VCaP (cell line): ENCODE results near the gene MYB.

ENCODE experiments used
- H3K27ac ChIP-seq: fragments of 450-650 bp; 2 replicates; pipeline ENCODE4 v1.5.1; 2017
- TF ChIP-seq, protein P1 (sequence below): fragments of 450-650 bp; conservative IDR thresholded peaks from 2 replicates; pipeline ENCODE4 v1.5.1; 2017; ENCODE audit warnings: mild to moderate bottlenecking, moderate library complexity

MYB gene

DNA sequence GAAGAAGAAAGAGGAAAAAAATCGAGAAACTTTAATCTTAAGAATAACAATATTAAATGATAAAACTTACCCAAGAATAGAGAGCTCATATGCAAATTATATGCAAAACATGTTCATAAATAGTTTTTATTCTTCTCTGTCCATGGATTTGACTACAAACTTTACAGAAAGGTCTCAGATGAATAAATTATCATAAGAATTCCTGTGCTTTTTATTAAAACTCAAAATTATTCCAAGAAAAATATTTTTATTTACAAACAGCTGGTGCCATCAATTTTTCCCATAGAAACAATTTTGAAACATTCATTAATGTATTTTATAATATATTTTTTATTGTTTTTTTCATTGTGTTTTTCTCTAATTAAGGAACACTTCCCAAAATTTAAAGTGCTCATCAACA is 12.1 kb downstream of the MYB start:
- no peak overlapping the region for H3K27ac ChIP-seq
- TF ChIP-seq, protein P1, sequence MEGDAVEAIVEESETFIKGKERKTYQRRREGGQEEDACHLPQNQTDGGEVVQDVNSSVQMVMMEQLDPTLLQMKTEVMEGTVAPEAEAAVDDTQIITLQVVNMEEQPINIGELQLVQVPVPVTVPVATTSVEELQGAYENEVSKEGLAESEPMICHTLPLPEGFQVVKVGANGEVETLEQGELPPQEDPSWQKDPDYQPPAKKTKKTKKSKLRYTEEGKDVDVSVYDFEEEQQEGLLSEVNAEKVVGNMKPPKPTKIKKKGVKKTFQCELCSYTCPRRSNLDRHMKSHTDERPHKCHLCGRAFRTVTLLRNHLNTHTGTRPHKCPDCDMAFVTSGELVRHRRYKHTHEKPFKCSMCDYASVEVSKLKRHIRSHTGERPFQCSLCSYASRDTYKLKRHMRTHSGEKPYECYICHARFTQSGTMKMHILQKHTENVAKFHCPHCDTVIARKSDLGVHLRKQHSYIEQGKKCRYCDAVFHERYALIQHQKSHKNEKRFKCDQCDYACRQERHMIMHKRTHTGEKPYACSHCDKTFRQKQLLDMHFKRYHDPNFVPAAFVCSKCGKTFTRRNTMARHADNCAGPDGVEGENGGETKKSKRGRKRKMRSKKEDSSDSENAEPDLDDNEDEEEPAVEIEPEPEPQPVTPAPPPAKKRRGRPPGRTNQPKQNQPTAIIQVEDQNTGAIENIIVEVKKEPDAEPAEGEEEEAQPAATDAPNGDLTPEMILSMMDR, result no peak

DNA sequence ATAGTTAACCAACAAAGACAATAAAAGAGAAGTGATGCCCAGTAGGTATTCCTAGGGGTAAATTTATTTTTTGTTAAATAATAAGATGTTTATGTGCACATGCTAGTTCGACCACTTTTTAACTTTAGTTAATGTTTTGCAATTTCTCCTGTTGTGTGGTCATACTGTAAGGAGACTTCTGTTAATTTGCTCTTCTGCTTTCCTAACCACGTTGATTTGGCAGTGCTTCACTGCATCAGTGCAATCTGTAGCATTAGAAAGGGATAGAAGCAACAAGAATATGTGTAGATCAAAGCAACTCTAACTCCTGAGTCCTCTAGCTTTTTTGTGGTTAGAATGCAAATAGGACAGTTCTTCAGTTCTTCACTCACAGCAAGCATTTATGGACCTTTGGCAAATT is 13.9 kb downstream of the MYB start:
- TF ChIP-seq, protein P1, result no peak
- no peak overlapping the region for H3K27ac ChIP-seq

DNA sequence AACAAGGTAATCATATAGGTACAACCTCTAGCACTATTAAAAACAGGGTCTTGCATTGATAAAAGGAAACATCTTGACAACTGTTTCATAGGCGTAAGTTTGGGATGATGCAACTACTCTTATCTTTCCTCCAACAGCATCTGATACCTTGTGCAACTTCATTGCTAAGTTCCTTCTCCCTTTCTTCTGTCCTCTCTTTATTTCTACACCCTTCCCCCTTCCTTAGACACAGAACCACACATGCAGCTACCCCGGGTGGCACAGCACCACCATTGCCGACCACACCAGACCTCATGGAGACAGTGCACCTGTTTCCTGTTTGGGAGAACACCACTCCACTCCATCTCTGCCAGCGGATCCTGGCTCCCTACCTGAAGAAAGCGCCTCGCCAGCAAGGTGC is 14.4 kb downstream of the MYB start:
- no peak overlapping the region for H3K27ac ChIP-seq
- TF ChIP-seq, protein P1, result no peak

DNA sequence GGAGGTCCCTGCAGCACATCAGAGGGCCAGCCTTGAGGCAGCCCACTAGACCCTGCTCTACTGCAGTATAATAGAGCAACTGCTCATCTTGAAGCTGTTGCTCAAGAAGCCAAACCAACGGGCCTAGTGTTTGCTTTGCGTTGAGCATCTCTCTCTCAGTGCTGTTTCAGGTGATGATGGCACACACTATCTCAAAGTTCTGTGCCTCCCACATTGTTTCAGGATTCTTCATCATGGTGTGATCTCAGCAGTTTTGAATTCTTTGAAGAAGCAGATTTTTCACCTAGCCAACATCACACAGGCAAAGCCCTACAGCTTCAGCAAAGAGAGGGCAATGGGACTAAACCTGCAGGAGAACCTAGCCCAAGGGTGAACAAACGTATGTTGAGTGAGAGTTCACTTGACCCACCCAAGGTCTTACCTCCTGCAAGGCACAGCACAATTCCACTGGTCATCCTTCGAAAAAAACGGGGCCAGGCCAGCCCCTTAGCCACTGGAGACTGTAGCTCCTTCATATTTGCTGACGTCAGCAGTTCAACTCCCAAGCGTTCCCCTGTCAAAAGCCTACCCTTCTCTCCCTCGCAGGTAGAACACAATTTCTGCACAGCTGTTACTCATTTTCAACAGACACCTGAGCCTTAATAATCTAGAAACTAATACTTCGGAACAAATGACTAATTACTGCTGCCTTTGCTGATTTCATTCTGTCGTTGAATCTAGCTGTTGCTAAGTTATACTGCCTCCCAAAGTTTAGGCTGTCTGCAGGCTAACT is 15.8 kb downstream of the MYB start:
- TF ChIP-seq, protein P1, result no peak
- no peak overlapping the region for H3K27ac ChIP-seq

DNA sequence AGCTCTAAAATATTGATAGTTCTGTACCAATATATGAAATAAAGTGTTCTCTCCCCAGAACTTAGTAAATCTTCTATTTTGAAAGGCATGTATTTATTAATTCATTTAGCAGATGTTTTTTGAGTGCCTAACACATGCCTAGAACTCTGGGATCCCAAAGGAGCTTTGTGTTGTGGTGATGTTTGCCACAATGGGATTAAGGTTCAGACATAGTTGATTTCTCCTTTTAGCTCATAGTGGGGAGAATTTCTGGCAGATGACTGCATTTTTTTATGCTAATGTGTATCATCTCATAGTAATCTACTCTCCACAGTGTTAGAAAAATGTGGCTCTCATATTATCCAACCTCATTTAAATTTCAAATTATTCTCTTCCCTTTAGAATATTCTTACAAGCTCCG is 21.7 kb downstream of the MYB start:
- no peak overlapping the region for H3K27ac ChIP-seq

DNA sequence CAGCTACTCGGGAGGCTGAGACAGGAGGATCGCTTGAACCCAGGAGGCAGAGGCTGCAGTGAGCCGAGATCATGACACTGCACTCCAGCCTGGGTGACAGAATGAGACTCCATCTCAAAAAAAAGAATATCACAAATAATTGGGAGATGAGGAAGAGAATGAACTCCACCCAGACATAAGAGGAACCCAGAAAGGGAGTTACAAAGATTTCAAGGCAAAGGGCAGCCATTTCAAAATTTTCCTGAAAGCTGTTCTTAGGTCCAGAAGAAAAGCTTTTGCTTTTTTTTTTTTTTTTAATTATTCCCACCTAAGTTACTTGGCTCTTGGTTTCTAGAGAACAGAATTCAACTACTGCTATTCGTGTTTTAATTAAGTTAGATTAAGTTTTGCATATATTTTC is 23.8 kb downstream of the MYB start:
- TF ChIP-seq, protein P1, result no peak

More for the DNA sequence above, 21.7 kb downstream of the MYB start:
- TF ChIP-seq, protein P1, result no peak

DNA sequence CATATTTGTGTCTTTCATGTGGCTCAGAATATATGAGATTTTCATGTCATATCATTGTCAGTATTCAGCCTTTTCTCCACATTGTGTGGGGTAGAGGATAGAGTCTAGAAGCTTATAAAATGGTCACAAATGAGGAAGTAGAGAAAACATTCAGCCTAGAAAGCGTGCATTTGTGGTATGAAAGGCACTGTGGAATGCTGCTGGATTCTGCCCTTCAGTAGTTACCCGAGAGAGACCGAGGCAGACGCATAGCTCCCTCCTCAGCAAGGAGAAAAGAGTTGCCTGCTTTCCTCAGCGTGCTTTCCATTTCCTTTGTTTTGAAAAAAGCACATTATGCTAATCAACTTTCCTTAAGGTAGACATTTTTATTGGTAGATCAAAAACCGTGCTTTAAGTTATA is 28.7 kb downstream of the MYB start:
- H3K27ac ChIP-seq, result no peak overlapping the region
- TF ChIP-seq, protein P1, result no peak

More for the DNA sequence above, 23.8 kb downstream of the MYB start:
- H3K27ac ChIP-seq, result no peak overlapping the region
